SU-DHL-6 (cell line): ENCODE data around the gene B4GALT1.

Source experiments
- EZH2phosphoT487 ChIP-seq: fragments of 200-600 bp; sonication (generic), shearing (Covaris generic); conservative IDR thresholded peaks from 2 replicates; pipeline ENCODE4 v1.6.1; 2018; ENCODE audit warnings: mild to moderate bottlenecking, antibody characterized with exemption, low read length, moderate library complexity, mixed read lengths
- TF ChIP-seq, protein P1 (sequence below): fragments of 200-600 bp; sonication (generic); IDR thresholded peaks from one replicate; pipeline ENCODE4 v1.5.1; 2017; ENCODE audit warnings: antibody characterized with exemption, mild to moderate bottlenecking, low read length, moderate library complexity; ENCODE audit not compliant: insufficient read depth, poor library complexity, severe bottlenecking

DNA sequence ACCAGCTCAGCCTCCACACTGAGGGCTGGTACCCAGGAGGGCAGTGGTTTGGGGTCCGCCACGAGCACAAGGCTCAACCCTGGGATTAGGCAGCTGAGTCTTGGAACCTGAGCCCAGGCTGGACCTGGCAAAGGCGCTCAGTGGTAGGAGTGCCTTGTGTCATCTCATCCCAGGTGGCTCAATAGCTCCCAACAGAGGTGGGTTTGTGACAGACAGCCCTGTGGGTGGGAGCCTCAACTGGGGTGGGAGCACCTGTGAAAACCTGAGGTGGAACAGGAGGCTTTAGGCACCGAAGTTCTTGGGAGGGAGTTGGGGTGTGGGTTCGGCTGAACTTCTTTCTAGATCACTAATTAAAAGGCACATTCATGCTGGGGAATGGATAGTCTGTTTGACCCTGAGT is 55.5 kb downstream of the B4GALT1 start:
- TF ChIP-seq, protein P1, sequence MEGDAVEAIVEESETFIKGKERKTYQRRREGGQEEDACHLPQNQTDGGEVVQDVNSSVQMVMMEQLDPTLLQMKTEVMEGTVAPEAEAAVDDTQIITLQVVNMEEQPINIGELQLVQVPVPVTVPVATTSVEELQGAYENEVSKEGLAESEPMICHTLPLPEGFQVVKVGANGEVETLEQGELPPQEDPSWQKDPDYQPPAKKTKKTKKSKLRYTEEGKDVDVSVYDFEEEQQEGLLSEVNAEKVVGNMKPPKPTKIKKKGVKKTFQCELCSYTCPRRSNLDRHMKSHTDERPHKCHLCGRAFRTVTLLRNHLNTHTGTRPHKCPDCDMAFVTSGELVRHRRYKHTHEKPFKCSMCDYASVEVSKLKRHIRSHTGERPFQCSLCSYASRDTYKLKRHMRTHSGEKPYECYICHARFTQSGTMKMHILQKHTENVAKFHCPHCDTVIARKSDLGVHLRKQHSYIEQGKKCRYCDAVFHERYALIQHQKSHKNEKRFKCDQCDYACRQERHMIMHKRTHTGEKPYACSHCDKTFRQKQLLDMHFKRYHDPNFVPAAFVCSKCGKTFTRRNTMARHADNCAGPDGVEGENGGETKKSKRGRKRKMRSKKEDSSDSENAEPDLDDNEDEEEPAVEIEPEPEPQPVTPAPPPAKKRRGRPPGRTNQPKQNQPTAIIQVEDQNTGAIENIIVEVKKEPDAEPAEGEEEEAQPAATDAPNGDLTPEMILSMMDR, result no peak
- no peak for TF ChIP-seq EZH2phosphoT487
